Type B pancreatic cell (in vitro differentiated cells): ENCODE results near the gene ZNF414. TPM values are rescaled to one million over a fixed set of nuclear protein-coding genes. Genes with fewer than 3 reads are reported as not detected.
A peak's percentile ranks its signal among the peaks of the same experiment; 100 is the strongest.

Experiments used
- DNase-seq: peaks from one replicate; pipeline ENCODE4 v3.0.0; 2021; ENCODE audit warnings: mixed read lengths; ENCODE audit not compliant: unreplicated experiment; ENCODE audit errors: extremely low spot score
- H3K27ac Mint-ChIP-seq: 2 replicates; pipeline ENCODE4 v1.8.0; 2021; ENCODE audit warnings: mild to moderate bottlenecking, mixed read lengths
- H3K27me3 Mint-ChIP-seq: 2 replicates; pipeline ENCODE4 v1.8.0; 2021; ENCODE audit warnings: mixed read lengths
- H3K36me3 Mint-ChIP-seq: 2 replicates; pipeline ENCODE4 v1.8.0; 2021; ENCODE audit warnings: mixed read lengths
- H3K4me1 Mint-ChIP-seq: one replicate; pipeline ENCODE4 v1.8.0; 2021; ENCODE audit warnings: mixed read lengths; ENCODE audit not compliant: unreplicated experiment
- H3K4me3 Mint-ChIP-seq: 2 replicates; pipeline ENCODE4 v1.8.0; 2021; ENCODE audit warnings: mild to moderate bottlenecking, mixed read lengths
- H3K9me3 Mint-ChIP-seq: 2 replicates; pipeline ENCODE4 v1.8.0; 2021; ENCODE audit warnings: mixed read lengths
- total RNA-seq: library from RNA; stranded (reverse); gene quantifications from 2 replicates; pipeline ENCODE4 v1.2.1, GENCODE V29; 2021; ENCODE audit warnings: low replicate concordance
- TF ChIP-seq, protein P1 (sequence below): fragments of 200-600 bp; sonication (generic); conservative IDR thresholded peaks from 2 replicates; pipeline ENCODE4 v1.5.0; 2021; ENCODE audit warnings: antibody characterized with exemption, mild to moderate bottlenecking

Gene ZNF414
- total RNA-seq, 1 donor from 2014 or later: 25.4 TPM

DNA sequence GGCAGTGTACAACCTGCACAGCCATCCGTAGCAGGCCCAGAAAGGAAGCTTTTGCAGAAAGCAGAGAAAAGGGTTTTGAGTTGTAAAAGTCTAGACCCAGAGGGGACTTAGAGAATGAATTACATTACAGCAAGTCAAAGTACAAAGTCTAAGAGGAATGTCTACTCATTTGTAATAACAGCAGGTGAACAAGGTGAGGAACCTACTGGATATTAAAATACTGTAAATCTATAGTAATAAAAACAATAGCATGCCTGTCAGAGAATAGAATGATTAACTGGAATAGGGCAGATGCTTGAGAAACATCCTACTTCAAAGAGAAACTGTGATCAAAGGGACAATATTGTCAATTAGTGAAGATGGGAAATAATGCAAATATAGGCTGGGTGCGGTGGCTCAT is 18.3 kb upstream of the ZNF414 start:
- no peak for DNase-seq
- Mint-ChIP-seq H3K9me3 (no peaks in the 10 kb centered on the region), H3K27me3 (no peaks in the 10 kb centered on the region), H3K4me3 (no peak overlapping the region), H3K27ac (no peak overlapping the region), H3K36me3 (peaks cover 15% of the 10 kb centered on the region), H3K4me1 (peaks cover 13% of the 10 kb centered on the region)
- TF ChIP-seq, protein P1, sequence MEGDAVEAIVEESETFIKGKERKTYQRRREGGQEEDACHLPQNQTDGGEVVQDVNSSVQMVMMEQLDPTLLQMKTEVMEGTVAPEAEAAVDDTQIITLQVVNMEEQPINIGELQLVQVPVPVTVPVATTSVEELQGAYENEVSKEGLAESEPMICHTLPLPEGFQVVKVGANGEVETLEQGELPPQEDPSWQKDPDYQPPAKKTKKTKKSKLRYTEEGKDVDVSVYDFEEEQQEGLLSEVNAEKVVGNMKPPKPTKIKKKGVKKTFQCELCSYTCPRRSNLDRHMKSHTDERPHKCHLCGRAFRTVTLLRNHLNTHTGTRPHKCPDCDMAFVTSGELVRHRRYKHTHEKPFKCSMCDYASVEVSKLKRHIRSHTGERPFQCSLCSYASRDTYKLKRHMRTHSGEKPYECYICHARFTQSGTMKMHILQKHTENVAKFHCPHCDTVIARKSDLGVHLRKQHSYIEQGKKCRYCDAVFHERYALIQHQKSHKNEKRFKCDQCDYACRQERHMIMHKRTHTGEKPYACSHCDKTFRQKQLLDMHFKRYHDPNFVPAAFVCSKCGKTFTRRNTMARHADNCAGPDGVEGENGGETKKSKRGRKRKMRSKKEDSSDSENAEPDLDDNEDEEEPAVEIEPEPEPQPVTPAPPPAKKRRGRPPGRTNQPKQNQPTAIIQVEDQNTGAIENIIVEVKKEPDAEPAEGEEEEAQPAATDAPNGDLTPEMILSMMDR: no peak

DNA sequence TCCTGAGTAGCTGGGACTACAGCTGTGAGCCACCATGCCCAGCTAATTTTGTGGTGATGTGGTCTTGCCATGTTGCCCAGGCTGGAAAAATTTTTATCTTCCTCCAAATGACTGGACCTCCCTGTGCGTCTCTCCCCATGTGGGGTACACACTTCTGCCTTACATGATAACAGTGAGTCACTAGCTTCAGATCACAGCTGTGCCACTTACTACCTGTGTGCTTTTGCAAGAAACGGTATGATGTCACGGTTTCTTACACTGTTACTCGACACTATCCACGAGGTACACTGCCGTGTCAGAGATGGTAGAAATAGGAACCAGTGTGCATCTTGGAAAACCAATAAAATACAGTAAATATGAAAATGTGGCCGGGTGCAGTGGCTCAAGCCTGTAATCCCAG is 17.5 kb upstream of the ZNF414 start:
- Mint-ChIP-seq H3K36me3 (peaks cover 15% of the 10 kb centered on the region), H3K27ac (no peak overlapping the region), H3K27me3 (no peaks in the 10 kb centered on the region)

DNA sequence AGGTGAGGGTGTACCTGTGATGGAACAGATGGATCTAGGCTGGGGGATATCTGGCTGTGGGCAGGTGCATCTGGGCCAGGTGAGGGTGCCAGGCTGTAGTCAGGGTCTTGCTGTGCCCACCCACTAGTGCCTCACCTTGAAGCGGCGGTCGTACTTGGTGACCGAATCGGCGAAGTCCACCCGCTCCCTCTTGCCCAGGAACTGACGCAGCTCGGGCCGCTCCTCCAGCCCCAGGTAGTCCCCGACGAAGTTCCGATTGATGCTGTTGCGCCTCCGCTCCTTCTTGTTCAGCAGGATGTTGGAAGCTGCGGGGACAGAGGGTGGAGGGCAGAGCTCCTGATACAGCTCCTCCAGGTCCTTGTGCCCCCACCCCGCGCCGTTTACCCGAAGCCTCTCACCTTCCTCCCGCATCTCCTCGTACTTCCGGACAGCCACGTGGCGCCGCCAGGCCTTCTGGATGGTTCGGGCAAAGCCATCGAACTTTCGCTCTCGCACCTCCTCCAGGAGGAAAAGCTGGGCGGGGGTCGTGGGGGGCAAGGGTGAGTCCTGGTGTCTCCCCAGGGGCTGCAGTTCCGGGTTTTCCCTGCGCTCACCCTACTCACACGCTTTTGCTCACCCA is 16.2 kb upstream of the ZNF414 start:
- peak overlapping the region; percentile 7 for H3K4me3 Mint-ChIP-seq
- H3K4me1 Mint-ChIP-seq: peaks cover 13% of the 10 kb centered on the region
- TF ChIP-seq, protein P1: no peak
- H3K36me3 Mint-ChIP-seq: peaks cover 15% of the 10 kb centered on the region
- no peak overlapping the region for H3K27ac Mint-ChIP-seq
- no peaks in the 10 kb centered on the region for H3K27me3 Mint-ChIP-seq
- no peaks in the 10 kb centered on the region for H3K9me3 Mint-ChIP-seq
- DNase-seq: no peak

More for the DNA sequence above, 17.5 kb upstream of the ZNF414 start:
- Mint-ChIP-seq H3K4me3 (no peak overlapping the region), H3K4me1 (peaks cover 13% of the 10 kb centered on the region), H3K9me3 (no peaks in the 10 kb centered on the region)
- no peak for DNase-seq
- TF ChIP-seq, protein P1: no peak

DNA sequence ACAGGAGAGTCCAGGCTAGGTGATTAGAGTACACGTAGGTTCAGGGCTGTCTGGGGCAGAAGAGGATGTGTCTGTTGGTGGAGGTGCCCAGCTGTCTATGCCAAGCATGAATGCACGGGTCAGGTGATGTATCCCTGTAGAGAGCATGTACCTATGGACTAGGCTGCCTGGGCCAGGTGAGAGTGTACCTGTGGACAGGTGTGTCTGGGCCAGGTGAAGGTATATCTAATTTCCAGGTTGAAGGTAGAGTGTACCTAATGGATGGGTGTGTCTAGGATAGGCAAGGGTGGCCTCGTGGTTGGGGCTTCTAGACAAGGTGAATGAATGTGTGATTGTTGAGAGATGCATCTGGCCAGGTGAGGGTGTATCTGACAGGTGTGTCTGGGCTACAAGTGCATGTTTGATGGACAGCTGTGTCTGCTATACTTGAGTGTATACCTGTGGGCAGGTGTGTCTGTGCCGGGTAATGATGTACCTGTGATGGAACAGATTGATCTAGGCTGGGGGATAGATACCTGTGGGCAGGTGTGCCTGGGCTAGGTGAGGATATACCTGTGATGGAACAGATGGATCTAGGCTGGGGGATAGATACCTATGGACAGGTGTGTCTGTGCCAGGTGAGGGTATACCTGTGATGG is 15.5 kb upstream of the ZNF414 start:
- Mint-ChIP-seq H3K27ac (peak overlapping the region; percentile 8), H3K36me3 (peaks cover 15% of the 10 kb centered on the region), H3K27me3 (no peaks in the 10 kb centered on the region), H3K4me3 (peak overlapping the region; percentile 7), H3K9me3 (no peaks in the 10 kb centered on the region), H3K4me1 (peaks cover 13% of the 10 kb centered on the region)
- TF ChIP-seq, protein P1: no peak
- DNase-seq: no peak

DNA sequence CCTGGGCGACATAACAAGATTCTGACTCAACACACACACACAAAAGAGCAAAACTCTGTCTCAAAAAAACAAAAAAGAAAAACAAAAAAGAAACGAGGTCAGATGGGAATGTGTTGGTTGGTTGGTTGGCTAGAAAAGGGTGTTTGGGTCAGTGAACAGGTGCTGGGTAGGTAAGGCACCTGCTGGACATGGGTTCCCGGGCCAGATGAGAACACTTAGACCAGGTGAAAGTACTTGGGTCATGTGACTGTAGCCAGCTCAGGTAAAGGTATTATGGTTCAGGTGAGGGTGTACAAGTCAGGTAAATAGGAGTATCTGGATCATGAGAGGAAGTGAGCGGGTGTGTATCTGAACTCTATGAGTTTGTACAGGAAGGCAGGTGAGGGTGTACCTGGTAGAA is 14.5 kb upstream of the ZNF414 start:
- TF ChIP-seq, protein P1: no peak
- H3K9me3 Mint-ChIP-seq: no peaks in the 10 kb centered on the region
- H3K4me1 Mint-ChIP-seq: peaks cover 13% of the 10 kb centered on the region
- H3K4me3 Mint-ChIP-seq: peak overlapping the region; percentile 65
- H3K36me3 Mint-ChIP-seq: peaks cover 15% of the 10 kb centered on the region
- no peaks in the 10 kb centered on the region for H3K27me3 Mint-ChIP-seq
- DNase-seq: no peak
- peak overlapping the region; percentile 46 for H3K27ac Mint-ChIP-seq
